Activated T-helper 1 cell treated with anti-CD3 and anti-CD28 coated beads, Interleukin-2, amount 50 U/mL, for 16 hours (primary cell): Measurements from ENCODE around the gene TRIM33.
"Not testable (repeated sequence)": the region's sequence is repeated elsewhere in the genome, so short reads cannot be mapped to it uniquely, and the experiment has no call there.

ENCODE experiments used
- DNase-seq, 2 donors: peaks; one replicate each; pipeline ENCODE4 v3.0.0-alpha.2; 2020; ENCODE audit warnings: low read depth in 1 of 2, low spot score in 1 of 2

The TRIM33 gene

GRCh38 chr1:114510274-114511031 is 550 bp downstream of the TRIM33 start:
- DNase-seq: peak; percentile 5 to 18

DNA sequence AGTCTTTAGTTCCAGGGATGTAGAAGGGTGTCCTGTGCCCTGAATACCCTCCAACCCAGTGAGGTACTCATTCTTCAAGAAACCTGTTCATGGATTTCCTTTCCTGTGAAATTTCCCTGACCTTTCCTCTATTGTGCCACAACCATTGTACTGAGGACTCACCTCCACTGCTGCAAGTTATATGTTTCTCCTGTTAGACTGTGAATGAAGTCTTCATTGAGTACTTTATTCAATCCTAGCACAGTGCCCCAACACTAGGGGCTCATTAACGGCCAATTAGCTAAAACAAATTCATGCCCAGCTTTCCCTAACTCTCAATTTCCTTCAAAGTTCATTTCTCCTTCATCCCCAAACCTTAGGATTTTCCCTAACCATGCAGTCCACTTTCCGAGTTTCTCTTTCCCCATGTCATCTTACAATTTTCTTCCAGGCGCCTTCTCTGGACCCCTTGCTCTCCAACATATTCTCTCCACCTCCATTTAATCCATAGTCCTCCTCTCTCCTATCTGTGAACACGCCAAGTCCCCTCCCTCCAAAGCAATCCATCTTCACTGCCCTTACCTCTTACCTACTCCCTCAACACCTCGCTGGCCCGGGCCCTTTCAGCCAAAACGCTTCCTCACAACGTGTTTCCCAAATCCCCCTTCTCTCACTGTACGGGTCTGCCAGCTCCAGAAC is 1.3 kb downstream of the TRIM33 start:
- no peak for DNase-seq

- no peak for DNase-seq
These were observed 2.6 kb downstream of the TRIM33 start for GRCh38 chr1:114508386-114508898.

GRCh38 chr1:114507513-114507912 is 3.5 kb downstream of the TRIM33 start:
- DNase-seq: no peak

- DNase-seq: no peak
These were observed 5.8 kb downstream of the TRIM33 start for GRCh38 chr1:114505148-114505561.

- no peak for DNase-seq
These were observed 7.0 kb downstream of the TRIM33 start for GRCh38 chr1:114503916-114504422.

DNA sequence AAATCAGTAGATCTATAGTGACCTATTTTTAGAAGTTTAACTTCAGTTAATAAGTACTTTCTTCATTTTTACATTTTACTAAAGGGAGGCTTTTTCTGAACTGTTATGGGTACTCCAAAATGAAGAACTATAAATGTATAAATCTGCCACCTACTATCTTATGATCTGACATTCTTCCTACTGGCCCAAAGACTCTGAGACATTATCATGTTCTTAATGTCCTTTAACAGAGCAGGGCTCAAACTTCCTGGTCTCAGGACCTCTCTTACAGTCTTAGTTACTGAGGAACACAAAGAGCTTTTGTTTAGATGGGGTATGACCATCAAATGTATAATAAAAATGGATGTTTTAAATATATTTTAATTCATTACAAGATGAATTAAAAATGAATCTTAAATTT is 8.9 kb downstream of the TRIM33 start:
- DNase-seq: no peak

- no peak for DNase-seq
These were observed 11.5 kb downstream of the TRIM33 start for GRCh38 chr1:114499478-114499877.

DNA sequence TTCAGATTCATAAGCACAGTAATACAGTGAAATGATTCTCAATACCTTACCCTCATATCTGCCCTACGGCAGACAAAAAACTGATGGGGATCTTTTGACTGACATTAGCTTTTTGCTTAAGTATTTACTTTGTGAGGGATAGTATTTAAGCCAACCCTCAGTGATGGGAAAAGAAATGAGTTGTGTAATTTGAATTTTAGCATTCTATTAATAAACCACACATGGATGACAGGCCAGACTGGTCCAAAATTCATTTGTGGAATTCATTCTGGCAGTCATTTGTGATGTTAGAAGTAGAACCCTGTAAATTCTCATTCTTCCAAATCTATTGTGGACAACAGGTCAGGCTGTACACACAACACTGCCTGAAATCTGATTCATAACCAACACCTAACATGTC is 14.9 kb downstream of the TRIM33 start:
- DNase-seq: no peak

GRCh38 chr1:114495486-114495885 is 15.5 kb downstream of the TRIM33 start:
- DNase-seq: no peak

DNA sequence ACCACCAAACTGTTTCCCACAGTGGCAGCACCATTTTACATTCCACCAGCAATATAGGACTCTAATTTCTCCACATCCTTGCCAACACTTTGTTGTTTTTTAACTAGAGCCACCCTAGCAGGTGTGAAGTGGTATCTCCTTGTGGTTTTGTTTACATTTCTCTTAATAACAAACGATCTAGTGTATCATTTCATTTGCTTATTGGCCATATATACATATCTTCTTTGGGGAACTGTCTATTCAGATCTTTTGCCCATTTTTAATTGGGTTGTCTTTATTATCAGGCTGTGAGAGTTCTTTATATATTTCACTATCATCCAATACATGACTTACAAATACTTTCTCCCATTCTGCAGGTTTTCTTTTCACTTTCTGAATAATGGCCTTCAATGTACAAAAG is 18.0 kb downstream of the TRIM33 start:
- no peak for DNase-seq

DNA sequence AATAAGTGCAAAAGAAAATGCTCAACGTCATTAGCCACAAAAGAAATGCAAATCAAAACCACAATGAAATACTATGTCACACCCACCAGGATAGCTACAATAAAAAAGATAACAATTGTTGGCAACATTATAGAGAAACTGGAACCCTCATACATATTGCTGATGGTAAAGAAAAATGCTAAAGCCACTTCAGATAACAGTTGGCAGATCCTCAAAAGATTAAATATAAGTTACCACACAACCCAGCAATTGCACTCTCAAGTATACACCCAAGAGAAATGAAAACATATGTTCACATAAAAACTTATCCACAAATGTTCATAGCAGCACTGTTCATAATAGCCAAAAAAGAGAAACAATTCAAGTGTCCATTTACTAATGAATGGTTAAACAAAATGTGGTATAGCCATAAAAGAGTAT is 20.7 kb downstream of the TRIM33 start:
- DNase-seq: no peak

- no peak for DNase-seq
These were observed 22.3 kb downstream of the TRIM33 start for GRCh38 chr1:114488739-114489138.

DNA sequence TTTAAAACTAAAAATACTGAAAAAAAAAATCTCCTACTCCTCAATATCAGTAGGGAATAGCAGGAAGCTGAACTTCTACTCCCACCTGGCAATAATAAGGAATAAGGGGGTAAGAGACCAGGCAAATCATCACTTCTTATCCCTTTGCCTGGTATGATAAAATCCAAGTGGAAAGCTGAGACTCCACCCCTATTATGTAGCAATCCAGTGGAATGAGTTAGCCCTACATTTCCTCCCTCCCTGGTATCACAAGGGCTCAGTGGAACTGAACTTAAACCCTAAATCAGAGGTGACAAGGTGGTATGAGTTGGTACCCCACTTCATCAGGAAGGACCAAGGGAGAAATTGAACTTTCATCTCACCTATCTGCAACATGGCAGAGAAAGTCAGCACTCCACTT is 25.7 kb downstream of the TRIM33 start:
- DNase-seq: no peak

DNA sequence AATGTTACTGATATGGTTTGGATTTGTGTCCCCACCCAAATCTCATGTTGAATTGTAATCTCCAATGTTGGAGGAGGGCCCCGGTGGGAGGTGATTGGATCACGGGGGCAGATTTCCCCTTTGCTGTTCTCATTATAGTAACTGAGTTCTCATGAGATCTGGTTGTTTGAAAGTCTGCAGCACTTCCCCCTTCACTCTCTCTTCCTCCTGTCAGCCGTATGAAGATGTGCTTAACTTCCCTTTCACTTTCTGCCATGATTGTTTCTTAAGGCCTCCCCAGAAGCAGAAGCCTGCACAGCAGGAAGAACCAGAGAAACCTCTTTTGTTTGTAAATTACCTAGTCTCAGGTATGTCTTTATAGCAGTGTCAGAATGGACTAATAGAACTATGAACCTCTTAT is 28.4 kb downstream of the TRIM33 start:
- DNase-seq: no peak

- DNase-seq: not testable (repeated sequence)
These were observed 31.4 kb downstream of the TRIM33 start for GRCh38 chr1:114479636-114480035.

- DNase-seq: no peak
These were observed 31.9 kb downstream of the TRIM33 start for GRCh38 chr1:114479134-114479533.

- no peak for DNase-seq
These were observed 37.2 kb downstream of the TRIM33 start for GRCh38 chr1:114473796-114474195.

DNA sequence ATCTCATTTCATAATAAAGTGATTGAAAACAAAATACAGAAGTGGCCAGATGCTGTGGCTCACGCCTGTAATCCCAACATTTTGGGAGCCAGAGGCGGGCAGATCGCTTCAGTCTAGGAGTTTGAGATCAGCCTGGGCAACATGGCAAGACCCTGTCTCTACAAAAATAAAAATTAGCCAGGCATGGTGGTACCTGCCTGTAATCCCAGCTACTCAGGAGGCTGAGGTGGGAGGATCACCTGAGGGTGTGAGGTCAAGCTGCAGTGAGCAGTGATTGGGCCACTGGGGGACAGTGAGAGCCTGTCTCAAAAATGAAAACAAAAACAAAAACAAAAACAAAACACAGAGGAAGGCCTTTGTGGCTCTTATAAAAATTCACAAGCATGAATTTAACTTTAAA is 38.6 kb downstream of the TRIM33 start:
- no peak for DNase-seq

DNA sequence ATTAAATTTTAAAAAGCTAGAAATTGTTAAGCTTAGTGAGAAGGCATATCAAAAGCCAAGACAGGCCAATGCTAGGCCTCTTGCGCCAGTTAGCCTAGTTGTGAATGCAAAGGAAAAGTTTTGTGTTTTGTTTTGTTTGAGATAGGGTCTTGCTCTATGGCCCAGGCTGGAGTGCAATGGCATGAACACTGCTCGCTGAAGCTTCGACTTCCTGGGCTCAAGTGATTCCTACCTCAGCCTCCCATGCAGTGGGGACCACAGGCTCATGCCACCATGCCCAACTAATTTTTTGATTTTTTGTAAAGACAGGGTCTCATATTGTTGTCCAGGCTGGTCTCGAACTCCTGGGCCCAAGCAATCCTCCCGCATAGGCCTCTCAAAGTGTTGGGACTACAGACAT is 40.3 kb downstream of the TRIM33 start:
- DNase-seq: no peak

DNA sequence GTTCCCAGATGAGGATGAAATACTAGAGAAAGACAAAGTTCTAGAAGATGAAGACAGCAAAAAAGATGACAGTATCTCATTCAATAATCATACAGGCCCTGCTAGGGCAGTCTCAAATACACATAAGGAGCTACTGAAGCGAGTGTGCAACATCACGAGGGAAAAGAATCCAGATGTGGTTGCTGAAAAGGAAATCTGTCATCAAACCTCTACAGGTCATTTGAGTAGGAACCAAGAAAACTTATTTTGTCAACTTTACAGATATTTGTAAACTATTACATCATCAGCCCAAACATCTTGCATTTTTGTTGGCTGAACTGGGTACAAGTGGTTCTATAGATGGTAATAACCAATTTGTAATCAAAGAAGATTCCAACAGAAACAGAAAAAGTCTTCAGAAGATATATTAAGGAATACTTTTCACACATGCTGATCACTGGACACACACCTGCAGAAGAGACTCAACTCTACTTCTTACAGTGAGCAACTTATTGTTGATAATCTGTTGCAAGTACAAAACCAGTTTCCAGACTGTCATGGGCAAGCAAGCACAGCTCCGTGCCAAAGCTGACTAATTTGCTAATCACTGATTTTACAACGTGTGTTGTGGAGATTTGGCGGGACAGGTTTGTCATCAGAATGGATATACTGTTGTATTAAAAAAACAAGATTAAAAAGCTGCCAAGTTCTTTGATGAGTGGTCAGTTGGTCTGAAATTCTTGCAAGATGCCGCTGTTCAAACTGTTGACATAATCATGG is 42.1 kb downstream of the TRIM33 start:
- DNase-seq: no peak

DNA sequence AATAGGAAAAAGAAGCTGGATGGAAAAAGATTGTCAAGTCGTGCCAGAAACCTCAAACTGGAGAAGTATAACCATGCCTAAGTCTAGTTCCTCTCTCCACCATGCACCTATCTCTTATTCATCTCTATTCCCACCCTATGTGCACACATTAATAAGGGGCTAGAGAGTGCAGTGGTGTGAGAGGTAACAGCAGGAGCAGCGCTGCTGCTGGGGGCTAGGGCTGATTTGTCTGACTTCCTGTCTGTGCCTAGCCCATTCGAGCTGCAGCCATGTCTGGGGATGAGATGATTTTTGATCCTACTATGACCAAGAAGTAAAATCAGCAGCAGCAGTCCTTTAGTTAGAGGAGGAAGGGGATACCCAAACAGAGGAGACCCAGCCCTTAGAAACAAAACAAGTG is 43.0 kb downstream of the TRIM33 start:
- DNase-seq: no peak
